ENCODE data around the gene C14orf93.

GRCh38 chr14:23008831-23009230 is 1.1 kb downstream of the C14orf93 start:
- TF ChIP-seq ZNF398 (CRISPR knock-in tag; IDR thresholded peaks at IDR 0.05) (no peak), RCOR1 (IDR thresholded peaks at IDR 0.05; ENCODE audit: borderline replicate concordance in 1 of 2, low read depth in 2 of 2, low read length in 2 of 2) (no peak), CHD2 (IDR thresholded peaks at IDR 0.05; ENCODE audit: low read depth, low read length) (no peak), MXI1 (IDR thresholded peaks at IDR 0.05; ENCODE audit: low read depth, low read length) (no peak), SP1 (CRISPR knock-in tag; IDR thresholded peaks at IDR 0.05) (no peak), EWSR1 (IDR thresholded peaks at IDR 0.05; ENCODE audit: borderline replicate concordance, low read depth, partially characterized antibody) (no peak), ZNF134 (CRISPR knock-in tag; conservative IDR thresholded peaks at IDR 0.05) (no peak)
- TF ChIP-seq, protein P1, sequence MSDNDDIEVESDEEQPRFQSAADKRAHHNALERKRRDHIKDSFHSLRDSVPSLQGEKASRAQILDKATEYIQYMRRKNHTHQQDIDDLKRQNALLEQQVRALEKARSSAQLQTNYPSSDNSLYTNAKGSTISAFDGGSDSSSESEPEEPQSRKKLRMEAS (CRISPR knock-in tag; IDR thresholded peaks at IDR 0.05) = no peak
- TF ChIP-seq, protein P2, sequence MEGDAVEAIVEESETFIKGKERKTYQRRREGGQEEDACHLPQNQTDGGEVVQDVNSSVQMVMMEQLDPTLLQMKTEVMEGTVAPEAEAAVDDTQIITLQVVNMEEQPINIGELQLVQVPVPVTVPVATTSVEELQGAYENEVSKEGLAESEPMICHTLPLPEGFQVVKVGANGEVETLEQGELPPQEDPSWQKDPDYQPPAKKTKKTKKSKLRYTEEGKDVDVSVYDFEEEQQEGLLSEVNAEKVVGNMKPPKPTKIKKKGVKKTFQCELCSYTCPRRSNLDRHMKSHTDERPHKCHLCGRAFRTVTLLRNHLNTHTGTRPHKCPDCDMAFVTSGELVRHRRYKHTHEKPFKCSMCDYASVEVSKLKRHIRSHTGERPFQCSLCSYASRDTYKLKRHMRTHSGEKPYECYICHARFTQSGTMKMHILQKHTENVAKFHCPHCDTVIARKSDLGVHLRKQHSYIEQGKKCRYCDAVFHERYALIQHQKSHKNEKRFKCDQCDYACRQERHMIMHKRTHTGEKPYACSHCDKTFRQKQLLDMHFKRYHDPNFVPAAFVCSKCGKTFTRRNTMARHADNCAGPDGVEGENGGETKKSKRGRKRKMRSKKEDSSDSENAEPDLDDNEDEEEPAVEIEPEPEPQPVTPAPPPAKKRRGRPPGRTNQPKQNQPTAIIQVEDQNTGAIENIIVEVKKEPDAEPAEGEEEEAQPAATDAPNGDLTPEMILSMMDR (IDR thresholded peaks at IDR 0.05 in 2 of 3, conservative IDR thresholded peaks at IDR 0.05 in 1 of 3; ENCODE audit: insufficient read depth in 2 of 3, low read depth in 1 of 3, low read length in 3 of 3) = no peak
